ENCODE measurements around the gene TEKT3. TPM values are rescaled to one million over a fixed set of nuclear protein-coding genes. Genes with fewer than 3 reads are reported as not detected.

TEKT3 gene
- total RNA-seq, 6 experiments from 2014 or later: not detected

DNA sequence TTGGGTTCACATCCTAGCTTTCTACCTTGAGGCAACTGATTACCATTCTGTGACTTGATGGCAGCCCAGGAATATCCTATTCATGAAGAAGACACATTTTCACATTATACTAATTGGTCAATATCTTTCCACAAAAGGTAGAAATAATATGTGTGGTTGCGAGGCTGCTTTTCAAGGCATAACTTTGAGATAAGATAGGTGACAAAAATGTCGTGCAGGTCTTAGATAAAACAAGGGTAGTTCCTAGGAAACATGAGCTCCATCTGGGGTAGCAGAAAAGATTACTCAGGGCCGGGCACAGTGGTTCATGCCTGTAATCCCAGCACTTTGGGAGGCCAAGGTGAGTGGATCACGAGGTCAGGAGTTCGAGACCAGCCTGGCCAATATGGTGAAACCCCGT lies 22.3 kb upstream of the TEKT3 start:
- no peak for ATAC-seq
- 78% methylated on average over 4 of the region's 6 CpGs for WGBS (ENCODE audit: insufficient coverage, low coverage, low lambda C conversion rate, missing lambda C conversion rate)

GRCh38 chr17:15361592-15361991 lies 20.2 kb upstream of the TEKT3 start:
- Histone ChIP-seq H3K4me1 (no peaks in the 10 kb centered on the region), H3K27me3 (no peaks in the 10 kb centered on the region), H3K9me3 (no peaks in the 10 kb centered on the region), H3K4me3 (no peak overlapping the region), H3K27ac (no peak overlapping the region), H3K36me3 (no peaks in the 10 kb centered on the region)
- 75% methylated on average over 1 of the region's 2 CpGs for WGBS (ENCODE audit: insufficient coverage, low coverage, low lambda C conversion rate, missing lambda C conversion rate)
- ATAC-seq: no peak
- intact Hi-C loops (cut with DNase I): no loop called here
- TF ChIP-seq, protein P1, sequence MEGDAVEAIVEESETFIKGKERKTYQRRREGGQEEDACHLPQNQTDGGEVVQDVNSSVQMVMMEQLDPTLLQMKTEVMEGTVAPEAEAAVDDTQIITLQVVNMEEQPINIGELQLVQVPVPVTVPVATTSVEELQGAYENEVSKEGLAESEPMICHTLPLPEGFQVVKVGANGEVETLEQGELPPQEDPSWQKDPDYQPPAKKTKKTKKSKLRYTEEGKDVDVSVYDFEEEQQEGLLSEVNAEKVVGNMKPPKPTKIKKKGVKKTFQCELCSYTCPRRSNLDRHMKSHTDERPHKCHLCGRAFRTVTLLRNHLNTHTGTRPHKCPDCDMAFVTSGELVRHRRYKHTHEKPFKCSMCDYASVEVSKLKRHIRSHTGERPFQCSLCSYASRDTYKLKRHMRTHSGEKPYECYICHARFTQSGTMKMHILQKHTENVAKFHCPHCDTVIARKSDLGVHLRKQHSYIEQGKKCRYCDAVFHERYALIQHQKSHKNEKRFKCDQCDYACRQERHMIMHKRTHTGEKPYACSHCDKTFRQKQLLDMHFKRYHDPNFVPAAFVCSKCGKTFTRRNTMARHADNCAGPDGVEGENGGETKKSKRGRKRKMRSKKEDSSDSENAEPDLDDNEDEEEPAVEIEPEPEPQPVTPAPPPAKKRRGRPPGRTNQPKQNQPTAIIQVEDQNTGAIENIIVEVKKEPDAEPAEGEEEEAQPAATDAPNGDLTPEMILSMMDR (IDR thresholded peaks at IDR 0.05): no peak
- TF ChIP-seq POLR2A (IDR thresholded peaks at IDR 0.05): no peak
- DNase-seq: no peak

More for the DNA sequence above, 22.3 kb upstream of the TEKT3 start:
- no peaks in the 10 kb centered on the region for H3K4me1 ChIP-seq
- no peaks in the 10 kb centered on the region for H3K27me3 ChIP-seq
- no peaks in the 10 kb centered on the region for H3K9me3 ChIP-seq
- no peak for DNase-seq
- TF ChIP-seq, protein P1 (IDR thresholded peaks at IDR 0.05): no peak
- TF ChIP-seq POLR2A (IDR thresholded peaks at IDR 0.05): no peak
- H3K27ac ChIP-seq: no peak overlapping the region
- intact Hi-C loops (cut with DNase I): no loop called here
- no peaks in the 10 kb centered on the region for H3K36me3 ChIP-seq
- H3K4me3 ChIP-seq: no peak overlapping the region

DNA sequence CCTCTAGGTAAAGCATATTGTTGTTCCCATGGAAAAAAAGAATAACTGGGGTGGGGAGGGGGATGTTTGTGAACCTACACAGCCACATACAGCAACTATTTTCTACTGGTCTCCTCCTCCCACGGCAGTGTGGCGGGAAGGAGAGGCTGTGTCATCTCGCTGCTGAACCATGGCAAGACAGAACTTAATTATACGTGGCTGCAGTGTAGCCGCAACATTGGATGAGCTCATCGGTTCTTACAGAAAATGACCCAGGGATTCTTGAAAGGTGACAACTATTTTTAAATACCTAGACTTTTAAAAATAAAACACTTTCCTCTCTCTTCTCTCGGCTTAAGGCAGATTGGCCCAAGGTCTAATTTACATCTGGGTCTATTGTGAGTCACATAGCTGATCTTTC lies 19.8 kb upstream of the TEKT3 start:
- Histone ChIP-seq H3K9me3 (no peaks in the 10 kb centered on the region), H3K36me3 (no peaks in the 10 kb centered on the region), H3K27ac (no peak overlapping the region), H3K27me3 (no peaks in the 10 kb centered on the region), H3K4me1 (no peaks in the 10 kb centered on the region), H3K4me3 (no peak overlapping the region)
- ATAC-seq (no peak), DNase-seq (no peak)
- intact Hi-C loops (cut with DNase I): no loop called here
- 78% methylated on average over 7 of the region's 7 CpGs for WGBS (ENCODE audit: insufficient coverage, low coverage, low lambda C conversion rate, missing lambda C conversion rate)
- TF ChIP-seq POLR2A (IDR thresholded peaks at IDR 0.05): no peak
- TF ChIP-seq, protein P1 (IDR thresholded peaks at IDR 0.05): no peak

DNA sequence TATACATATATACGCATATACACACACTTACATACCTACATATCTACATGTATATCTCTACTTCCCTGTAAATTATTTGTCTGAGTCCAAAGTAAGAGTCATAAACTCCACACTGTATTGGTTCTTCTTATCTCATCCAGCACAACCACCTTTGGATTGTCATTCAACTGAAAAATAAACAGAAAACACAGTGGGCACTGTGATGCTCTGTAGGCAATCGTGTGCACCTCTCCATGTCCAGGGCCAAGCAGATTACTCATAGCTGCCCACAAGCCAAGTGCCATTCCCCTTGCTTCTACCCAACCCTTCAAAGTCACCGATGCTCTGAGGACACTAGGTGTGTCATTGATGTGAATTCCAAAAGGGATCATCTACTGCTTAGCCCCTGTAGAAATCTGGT lies 12.9 kb upstream of the TEKT3 start:
- TF ChIP-seq POLR2A (IDR thresholded peaks at IDR 0.05): no peak
- TF ChIP-seq, protein P1 (IDR thresholded peaks at IDR 0.05): no peak
- intact Hi-C loops (cut with DNase I): no loop called here
- Histone ChIP-seq H3K9me3 (no peaks in the 10 kb centered on the region), H3K4me3 (no peak overlapping the region), H3K27ac (no peak overlapping the region), H3K4me1 (no peaks in the 10 kb centered on the region), H3K27me3 (no peaks in the 10 kb centered on the region), H3K36me3 (no peaks in the 10 kb centered on the region)
- WGBS (ENCODE audit: insufficient coverage, low coverage, low lambda C conversion rate, missing lambda C conversion rate): 77% methylated on average over 3 of the region's 3 CpGs
- DNase-seq (no peak), ATAC-seq (no peak)

DNA sequence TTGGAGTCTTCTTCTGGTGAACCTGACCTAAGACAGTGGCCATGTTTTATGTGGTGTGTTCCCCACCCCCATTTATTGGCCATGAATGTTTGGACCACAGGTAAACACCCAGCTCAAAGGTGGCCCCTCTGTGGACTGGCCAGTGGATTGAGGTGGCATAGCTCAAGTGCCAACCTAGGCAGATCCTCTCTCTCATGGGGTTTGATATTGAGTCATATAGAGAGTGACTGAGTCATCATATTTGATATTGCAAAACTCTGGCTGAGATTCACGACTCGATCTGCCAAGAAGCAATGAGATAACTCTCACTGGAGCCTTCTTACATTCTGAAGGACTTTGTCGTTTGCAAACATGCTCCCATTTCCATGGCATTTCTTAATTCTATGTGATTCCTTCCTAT lies 10.5 kb upstream of the TEKT3 start:
- TF ChIP-seq, protein P1 (IDR thresholded peaks at IDR 0.05): no peak
- TF ChIP-seq POLR2A (IDR thresholded peaks at IDR 0.05): no peak
- H3K27ac ChIP-seq: no peak overlapping the region
- H3K9me3 ChIP-seq: no peaks in the 10 kb centered on the region
- 17% methylated on average over 3 of the region's 3 CpGs for WGBS (ENCODE audit: insufficient coverage, low coverage, low lambda C conversion rate, missing lambda C conversion rate)
- no peaks in the 10 kb centered on the region for H3K27me3 ChIP-seq
- ATAC-seq (peak in 3 of 4 donors; percentile 47 to 65 (median 58)), DNase-seq (no peak)
- no peak overlapping the region for H3K4me3 ChIP-seq
- intact Hi-C loops (cut with DNase I): no loop called here
- no peaks in the 10 kb centered on the region for H3K4me1 ChIP-seq
- no peaks in the 10 kb centered on the region for H3K36me3 ChIP-seq
